ENCODE data around the gene DENND1A.

DNA sequence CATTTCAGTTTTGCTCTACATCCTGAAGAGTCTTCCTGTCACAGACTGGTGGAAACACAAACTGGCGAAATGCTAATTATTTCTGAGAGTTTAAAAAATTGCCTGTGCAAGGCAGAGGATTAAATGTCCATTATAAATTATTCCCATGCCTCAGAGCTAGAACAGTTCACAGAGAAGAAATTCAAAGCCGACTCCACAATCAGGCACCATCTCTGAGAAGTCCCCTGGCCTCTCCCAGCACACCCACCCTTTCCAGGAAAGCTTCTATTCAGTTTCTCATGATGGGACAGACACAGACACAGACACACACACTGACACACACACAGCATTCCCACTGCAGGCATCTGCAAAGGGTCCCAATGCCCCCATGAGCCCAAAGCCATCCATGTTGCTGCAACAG is 253.1 kb downstream of the DENND1A start:
- TF ChIP-seq POLR2A (IDR thresholded peaks at IDR 0.05; ENCODE audit: low read length), result no peak
- no peak for TF ChIP-seq GATA1 (IDR thresholded peaks at IDR 0.05; ENCODE audit: low read depth, low read length)
